GM12891 (cell line): ENCODE results near the gene ARHGEF6.
"Not testable (repeated sequence)": the region's sequence is repeated elsewhere in the genome, so short reads cannot be mapped to it uniquely, and the experiment has no call there.

Experiments used
- DNase-seq: peaks from one replicate; pipeline ENCODE4 v3.0.0; 2011; ENCODE audit warnings: low spot score; ENCODE audit not compliant: insufficient read length
- FAIRE-seq: peaks from 2 replicates; lab custom pipeline; 2011; peaks lifted over from hg19 to GRCh38; lab: Jason Lieb, UNC
- PAX5 ChIP-seq: IDR thresholded peaks from 2 replicates; pipeline ENCODE4 v1.6.1; 2011; ENCODE audit warnings: low read length, moderate library complexity, mild to moderate bottlenecking; ENCODE audit not compliant: insufficient read depth, severe bottlenecking
- POLR2A ChIP-seq: IDR thresholded peaks from 2 replicates; pipeline ENCODE4 v1.6.1; 2011; ENCODE audit warnings: low read depth, low read length, control low read depth
- POLR2AphosphoS5 ChIP-seq: IDR thresholded peaks from 2 replicates; pipeline ENCODE4 v1.6.1; 2011; ENCODE audit warnings: low read depth, low read length, control low read depth
- POU2F2 ChIP-seq: IDR thresholded peaks from 2 replicates; pipeline ENCODE4 v1.6.1; 2011; ENCODE audit warnings: low read depth, mild to moderate bottlenecking, control low read depth, low read length, moderate library complexity
- SPI1 ChIP-seq: IDR thresholded peaks from 2 replicates; pipeline ENCODE4 v1.6.1; 2011; ENCODE audit warnings: low read depth, low read length, control low read depth
- TAF1 ChIP-seq: IDR thresholded peaks from 2 replicates; pipeline ENCODE4 v1.6.1; 2011; ENCODE audit warnings: low read depth, low read length, control low read depth

Gene ARHGEF6

GRCh38 chrX:136816975-136817374, 36.2 kb upstream of the ARHGEF6 start:
- TF ChIP-seq POLR2A (no peak), SPI1 (no peak), TAF1 (no peak), POU2F2 (no peak), PAX5 (no peak), POLR2AphosphoS5 (no peak)
- DNase-seq (no peak), FAIRE-seq (no peak)

GRCh38 chrX:136814847-136815750, 34.4 kb upstream of the ARHGEF6 start:
- TF ChIP-seq POU2F2 = no peak
- no peak for TF ChIP-seq POLR2AphosphoS5
- no peak for TF ChIP-seq PAX5
- TF ChIP-seq TAF1 = no peak
- TF ChIP-seq SPI1 = no peak
- TF ChIP-seq POLR2A = no peak
- FAIRE-seq (no peak), DNase-seq (no peak)

- no peak for DNase-seq
- no peak for TF ChIP-seq SPI1
- no peak for TF ChIP-seq TAF1
- TF ChIP-seq POU2F2 = no peak
- TF ChIP-seq PAX5 = no peak
- TF ChIP-seq POLR2AphosphoS5 = no peak
- no peak for TF ChIP-seq POLR2A
- no peak for FAIRE-seq
Measured at GRCh38 chrX:136812286-136812685, 31.6 kb upstream of the ARHGEF6 start.

GRCh38 chrX:136810493-136810892, 29.8 kb upstream of the ARHGEF6 start:
- TF ChIP-seq POU2F2 (no peak), PAX5 (no peak), POLR2AphosphoS5 (no peak), TAF1 (no peak), SPI1 (no peak), POLR2A (no peak)
- FAIRE-seq (no peak), DNase-seq (no peak)

- no peak for TF ChIP-seq POLR2AphosphoS5
- FAIRE-seq = peak; percentile 62
- no peak for DNase-seq
Measured at GRCh38 chrX:136806891-136807410, 26.2 kb upstream of the ARHGEF6 start.

- TF ChIP-seq TAF1 (no peak), POLR2AphosphoS5 (no peak), POLR2A (no peak), SPI1 (no peak), PAX5 (no peak), POU2F2 (no peak)
- FAIRE-seq (no peak), DNase-seq (no peak)
Measured at GRCh38 chrX:136802515-136802914, 21.8 kb upstream of the ARHGEF6 start.

GRCh38 chrX:136797787-136798186, 17.1 kb upstream of the ARHGEF6 start:
- TF ChIP-seq PAX5 (no peak), POU2F2 (no peak), SPI1 (no peak)
- DNase-seq (no peak), FAIRE-seq (no peak)

- not testable (repeated sequence) for FAIRE-seq, DNase-seq
Measured at GRCh38 chrX:136795132-136795531, 14.4 kb upstream of the ARHGEF6 start.

GRCh38 chrX:136794660-136795059, 13.9 kb upstream of the ARHGEF6 start:
- not testable (repeated sequence) for DNase-seq, FAIRE-seq

GRCh38 chrX:136794080-136794479, 13.3 kb upstream of the ARHGEF6 start:
- TF ChIP-seq TAF1 = no peak
- no peak for TF ChIP-seq POLR2A
- no peak for TF ChIP-seq SPI1
- no peak for TF ChIP-seq PAX5
- TF ChIP-seq POU2F2 = no peak
- TF ChIP-seq POLR2AphosphoS5 = no peak
- no peak for DNase-seq
- FAIRE-seq = no peak

- DNase-seq = no peak
- FAIRE-seq = no peak
Measured at GRCh38 chrX:136789856-136790255, 9.1 kb upstream of the ARHGEF6 start.

More at GRCh38 chrX:136789856-136790255, 9.1 kb upstream of the ARHGEF6 start:
- TF ChIP-seq PAX5 = no peak
- no peak for TF ChIP-seq TAF1
